HG03558 (cell line): ENCODE measurements around the gene TSC1.
"Not testable (repeated sequence)": the region's sequence is repeated elsewhere in the genome, so short reads cannot be mapped to it uniquely, and the experiment has no call there.

Experiments used
- ATAC-seq: cut with Tn5 transposase; IDR thresholded peaks from one replicate; pipeline ENCODE4 v1.9.1; 2021; ENCODE audit warnings: moderate number of reproducible peaks; ENCODE audit not compliant: unreplicated experiment; ENCODE audit errors: extremely low read depth

Gene TSC1

GRCh38 chr9:132978112-132978450 lies 33.7 kb upstream of the TSC1 start:
- no peak for ATAC-seq

- no peak for ATAC-seq
Measured at GRCh38 chr9:132976571-132976970, 32.2 kb upstream of the TSC1 start.

- ATAC-seq, result no peak
Measured at GRCh38 chr9:132975961-132976360, 31.5 kb upstream of the TSC1 start.

GRCh38 chr9:132973713-132974112 lies 29.3 kb upstream of the TSC1 start:
- ATAC-seq, result no peak

- ATAC-seq, result no peak
Measured at GRCh38 chr9:132973166-132973565, 28.8 kb upstream of the TSC1 start.

- ATAC-seq, result no peak
Measured at GRCh38 chr9:132970324-132971062, 26.1 kb upstream of the TSC1 start.

- ATAC-seq, result no peak
Measured at GRCh38 chr9:132969783-132970182, 25.4 kb upstream of the TSC1 start.

GRCh38 chr9:132967908-132968307 lies 23.5 kb upstream of the TSC1 start:
- not testable (repeated sequence) for ATAC-seq

GRCh38 chr9:132965478-132965877 lies 21.1 kb upstream of the TSC1 start:
- ATAC-seq, result no peak

GRCh38 chr9:132961002-132961401 lies 16.6 kb upstream of the TSC1 start:
- no peak for ATAC-seq

GRCh38 chr9:132957805-132958204 lies 13.4 kb upstream of the TSC1 start:
- ATAC-seq, result no peak

GRCh38 chr9:132955768-132956167 lies 11.4 kb upstream of the TSC1 start:
- ATAC-seq, result no peak

GRCh38 chr9:132955123-132955522 lies 10.7 kb upstream of the TSC1 start:
- ATAC-seq, result no peak

- no peak for ATAC-seq
Measured at GRCh38 chr9:132949709-132950108, 5.3 kb upstream of the TSC1 start.

- no peak for ATAC-seq
Measured at GRCh38 chr9:132948482-132949050, 4.2 kb upstream of the TSC1 start.

- no peak for ATAC-seq
Measured at GRCh38 chr9:132947756-132948155, 3.3 kb upstream of the TSC1 start.

- no peak for ATAC-seq
Measured at GRCh38 chr9:132946631-132947295, 2.3 kb upstream of the TSC1 start.

GRCh38 chr9:132946211-132946610 lies 1.8 kb upstream of the TSC1 start:
- no peak for ATAC-seq

- ATAC-seq, result no peak
Measured at GRCh38 chr9:132945186-132946130, 1.0 kb upstream of the TSC1 start.

- no peak for ATAC-seq
Measured at GRCh38 chr9:132943651-132944293, 644 bp downstream of the TSC1 start.
